IgD-negative memory B cell (primary cell): ENCODE data around the gene DVL2. TPM values are rescaled to one million over a fixed set of nuclear protein-coding genes. Genes with fewer than 3 reads are reported as not detected.
"Not testable (repeated sequence)": the region's sequence is repeated elsewhere in the genome, so short reads cannot be mapped to it uniquely, and the experiment has no call there.

Source experiments
- H3K27ac Mint-ChIP-seq, 3 donors: one replicate each; pipeline ENCODE4 v1.8.0; 2020 to 2022; ENCODE audit warnings: mild to moderate bottlenecking in 3 of 3, mixed read lengths in 3 of 3, moderate library complexity in 1 of 3
- H3K27me3 Mint-ChIP-seq: one replicate; pipeline ENCODE4 v1.8.0; 2021; ENCODE audit warnings: mixed read lengths
- H3K36me3 Mint-ChIP-seq: one replicate; pipeline ENCODE4 v1.8.0; 2020; ENCODE audit warnings: mild to moderate bottlenecking, mixed read lengths
- H3K4me1 Mint-ChIP-seq, 3 donors: one replicate each; pipeline ENCODE4 v1.8.0; 2020 to 2022; ENCODE audit warnings: mixed read lengths in 3 of 3, mild to moderate bottlenecking in 1 of 3
- H3K4me3 Mint-ChIP-seq, 4 donors: one replicate each; pipeline ENCODE4 v1.8.0; 2020 to 2022; ENCODE audit warnings: mild to moderate bottlenecking in 4 of 4, mixed read lengths in 4 of 4, moderate library complexity in 3 of 4
- H3K9me3 Mint-ChIP-seq, 3 donors: one replicate each; pipeline ENCODE4 v1.8.0; 2020 to 2021; ENCODE audit warnings: mixed read lengths in 3 of 3, mild to moderate bottlenecking in 1 of 3
- polyA plus RNA-seq: library from polyadenylated mRNA; unstranded; fragments of 300-500 nt; fragmentation: Illumina TruSeq; gene quantifications from one replicate; pipeline ENCODE4 v1.2.3, GENCODE V29; 2021

The DVL2 gene
- polyA plus RNA-seq, 1 donor from 2014 or later, result 32.3 TPM

DNA sequence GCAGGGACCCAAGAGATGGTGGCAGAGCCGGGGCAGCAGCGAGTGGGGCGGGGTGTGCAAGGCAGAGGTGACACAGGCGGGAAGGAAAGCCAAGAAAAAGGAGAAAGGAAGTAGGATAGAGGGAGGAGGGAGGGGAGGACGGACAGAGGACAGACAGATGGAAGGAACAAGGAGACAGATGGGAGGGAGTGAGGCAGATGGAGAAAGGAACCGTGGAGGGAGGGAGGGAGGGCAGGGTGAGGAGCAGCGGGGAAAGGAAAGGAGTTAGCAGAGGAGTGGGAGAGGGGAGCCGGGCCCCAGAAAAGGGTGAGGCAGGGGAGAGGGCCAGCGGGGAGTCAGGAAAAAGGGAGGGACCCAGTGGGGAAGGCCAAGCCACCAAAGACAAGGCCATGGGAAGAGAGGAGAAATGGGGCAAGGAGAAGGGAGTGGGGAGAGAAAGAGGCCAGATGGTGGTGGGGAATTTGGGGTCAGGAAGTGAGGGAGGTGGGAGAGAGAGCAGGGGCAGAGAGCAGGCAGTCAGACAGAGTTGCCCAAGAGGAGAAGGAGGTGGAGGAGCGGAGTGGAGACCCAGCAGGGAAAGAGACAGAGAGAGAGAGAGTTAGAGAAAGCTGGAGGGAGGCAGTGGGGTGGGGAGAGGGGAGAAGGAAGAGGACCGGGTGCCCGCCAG, 41.9 kb downstream of the DVL2 start:
- H3K9me3 Mint-ChIP-seq, result peaks cover 0 to 2% (median 0%) of the 10 kb centered on the region in 3 donors
- no peaks in the 10 kb centered on the region for H3K4me1 Mint-ChIP-seq
- peaks cover 1% of the 10 kb centered on the region for H3K36me3 Mint-ChIP-seq
- H3K27ac Mint-ChIP-seq, result no peak overlapping the region
- no peaks in the 10 kb centered on the region for H3K27me3 Mint-ChIP-seq
- H3K4me3 Mint-ChIP-seq, result no peak overlapping the region

DNA sequence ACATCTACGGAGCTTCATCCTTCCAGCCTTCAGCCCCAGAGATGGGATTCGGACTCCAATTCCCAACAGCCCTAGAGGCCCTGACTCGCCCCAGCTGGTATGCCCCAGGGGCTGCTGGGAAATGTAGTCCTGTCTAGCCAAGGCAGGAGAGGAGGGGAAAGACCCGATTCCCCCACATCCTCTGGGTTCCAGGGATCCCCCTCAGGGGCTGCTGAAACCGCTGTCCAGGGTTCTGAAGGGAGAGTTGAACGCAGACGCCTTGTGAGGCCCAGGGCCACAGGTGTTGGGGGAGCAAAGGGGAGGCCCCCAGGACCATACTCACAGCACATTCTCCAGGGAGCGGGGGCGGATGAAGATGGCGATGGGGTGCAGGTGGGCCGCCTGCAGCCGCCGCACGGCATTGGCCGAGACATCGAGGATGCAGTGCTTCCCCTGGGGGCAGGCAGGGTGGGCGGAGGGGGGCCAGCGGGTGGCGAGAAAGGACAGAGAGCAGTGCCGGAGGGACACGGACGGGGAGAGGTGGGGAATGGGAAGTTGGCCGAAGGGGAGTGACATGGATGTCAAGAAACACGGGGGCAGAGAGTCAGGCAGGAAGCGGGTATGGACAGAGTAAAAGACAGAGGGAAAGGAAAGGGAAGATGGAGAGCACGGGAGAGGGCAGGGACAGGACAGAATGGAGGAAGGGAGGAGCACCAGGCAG, 42.6 kb downstream of the DVL2 start:
- Mint-ChIP-seq H3K27ac (no peak overlapping the region), H3K9me3 (peaks cover 0 to 2% (median 0%) of the 10 kb centered on the region in 3 donors), H3K4me3 (no peak overlapping the region), H3K36me3 (peaks cover 1% of the 10 kb centered on the region), H3K27me3 (no peaks in the 10 kb centered on the region), H3K4me1 (no peaks in the 10 kb centered on the region)

DNA sequence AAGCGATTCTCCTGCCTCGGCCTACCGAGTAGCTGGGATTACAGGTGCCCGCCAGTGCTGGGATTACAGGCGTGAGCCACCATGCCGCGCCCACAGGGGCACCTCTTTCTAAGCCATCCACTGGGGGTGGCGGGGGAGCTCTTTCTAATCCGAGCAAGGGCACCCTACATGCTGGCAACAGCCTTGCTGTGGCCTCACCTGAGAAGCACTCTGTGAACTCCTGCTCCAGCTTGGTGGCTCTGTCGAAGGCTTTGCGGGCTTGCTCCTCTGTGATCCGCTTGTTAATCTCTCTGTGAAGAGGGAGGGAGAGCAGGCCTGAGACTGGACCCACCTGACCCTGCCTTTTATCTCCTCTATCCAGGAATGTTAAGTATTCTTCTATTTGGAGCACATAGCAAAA, 43.2 kb downstream of the DVL2 start:
- H3K27ac Mint-ChIP-seq, result no peak overlapping the region
- H3K9me3 Mint-ChIP-seq, result peaks cover 0 to 2% (median 0%) of the 10 kb centered on the region in 3 donors
- H3K27me3 Mint-ChIP-seq, result no peaks in the 10 kb centered on the region
- H3K4me1 Mint-ChIP-seq, result peaks cover 0 to 4% (median 0%) of the 10 kb centered on the region in 3 donors
- peaks cover 1% of the 10 kb centered on the region for H3K36me3 Mint-ChIP-seq
- no peak overlapping the region for H3K4me3 Mint-ChIP-seq

DNA sequence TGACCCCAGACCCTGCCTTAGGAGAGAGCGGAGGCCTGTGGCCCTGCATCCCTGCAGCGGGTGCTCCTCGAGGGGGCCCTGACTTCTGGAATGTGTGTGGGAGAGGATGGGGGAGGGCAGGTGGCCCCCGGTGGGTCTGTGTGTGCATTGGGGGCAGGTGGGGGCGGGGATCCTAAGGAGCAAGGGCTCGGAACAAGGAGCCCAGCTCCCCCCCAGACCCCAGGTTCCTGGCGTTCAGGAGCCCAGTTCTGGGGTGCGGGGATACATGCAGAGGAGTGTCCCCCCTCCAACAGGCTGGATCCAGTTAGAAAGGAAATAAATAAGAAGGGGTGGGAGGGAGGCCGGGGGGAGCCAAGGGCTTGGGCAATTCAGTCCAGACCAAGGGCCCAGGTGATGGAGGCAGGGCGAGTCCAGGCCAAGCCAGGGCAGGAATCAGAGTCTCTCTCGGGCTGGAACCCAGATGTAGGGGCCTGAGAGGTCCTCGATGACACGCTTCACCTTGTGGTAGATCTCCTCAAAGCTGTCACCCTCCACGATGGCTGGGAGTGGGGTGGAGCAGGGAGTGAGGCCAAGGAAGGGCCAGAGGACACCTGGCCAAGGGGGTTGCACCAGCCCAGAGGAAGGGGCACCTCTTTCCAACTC, 43.9 kb downstream of the DVL2 start:
- no peak overlapping the region for H3K27ac Mint-ChIP-seq
- H3K27me3 Mint-ChIP-seq, result no peaks in the 10 kb centered on the region
- H3K4me3 Mint-ChIP-seq, result no peak overlapping the region
- peaks cover 0 to 2% (median 0%) of the 10 kb centered on the region in 3 donors for H3K9me3 Mint-ChIP-seq
- H3K4me1 Mint-ChIP-seq, result peaks cover 0 to 4% (median 0%) of the 10 kb centered on the region in 3 donors
- peaks cover 1% of the 10 kb centered on the region for H3K36me3 Mint-ChIP-seq

DNA sequence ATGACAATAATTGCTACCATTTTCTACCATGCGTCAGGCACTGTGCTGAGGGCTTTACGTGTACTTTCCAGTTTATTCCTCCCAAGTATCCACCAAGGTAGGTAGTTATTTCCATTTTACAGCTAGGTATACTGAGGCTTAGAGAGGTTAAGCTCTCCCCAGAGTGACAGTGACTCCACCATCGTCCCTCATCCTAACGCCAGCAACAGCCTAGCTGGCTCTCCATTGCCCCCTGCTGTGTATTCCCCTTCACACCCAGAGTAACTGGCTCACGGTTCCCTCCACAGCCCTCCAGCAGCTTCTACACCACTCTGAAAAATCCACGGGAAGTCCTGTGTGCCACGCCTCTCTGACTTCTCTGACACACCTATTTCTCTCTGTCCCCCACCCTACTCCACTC, 48.1 kb downstream of the DVL2 start:
- Mint-ChIP-seq H3K27ac (no peak overlapping the region), H3K4me1 (peaks cover 0 to 4% (median 4%) of the 10 kb centered on the region in 3 donors), H3K9me3 (no peaks in the 10 kb centered on the region), H3K4me3 (no peak overlapping the region), H3K36me3 (peaks cover 1% of the 10 kb centered on the region), H3K27me3 (no peaks in the 10 kb centered on the region)

DNA sequence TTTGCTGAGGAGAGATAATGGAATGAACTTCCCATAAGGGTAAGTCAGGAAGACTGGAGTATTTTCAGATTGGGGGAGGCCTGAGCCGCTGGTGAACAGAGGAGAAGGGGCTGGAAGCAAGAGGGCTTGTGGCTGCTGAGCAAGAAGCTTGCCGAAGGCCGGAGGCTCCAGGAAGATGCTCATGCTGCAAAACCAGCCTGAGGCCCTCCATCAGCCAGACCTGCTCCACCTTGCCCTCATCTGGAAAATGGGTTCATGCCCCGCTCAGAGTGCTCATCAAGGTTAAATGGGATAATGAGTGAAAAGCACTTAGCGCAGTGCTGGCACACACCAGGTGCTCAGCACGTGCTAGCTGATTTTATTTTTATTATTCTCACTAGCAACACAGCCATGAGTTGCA, 49.7 kb downstream of the DVL2 start:
- no peaks in the 10 kb centered on the region for H3K27me3 Mint-ChIP-seq
- H3K27ac Mint-ChIP-seq, result no peak overlapping the region
- no peaks in the 10 kb centered on the region for H3K9me3 Mint-ChIP-seq
- H3K36me3 Mint-ChIP-seq, result peaks cover 1% of the 10 kb centered on the region
- no peak overlapping the region for H3K4me3 Mint-ChIP-seq
- peaks cover 0 to 4% (median 4%) of the 10 kb centered on the region in 3 donors for H3K4me1 Mint-ChIP-seq

DNA sequence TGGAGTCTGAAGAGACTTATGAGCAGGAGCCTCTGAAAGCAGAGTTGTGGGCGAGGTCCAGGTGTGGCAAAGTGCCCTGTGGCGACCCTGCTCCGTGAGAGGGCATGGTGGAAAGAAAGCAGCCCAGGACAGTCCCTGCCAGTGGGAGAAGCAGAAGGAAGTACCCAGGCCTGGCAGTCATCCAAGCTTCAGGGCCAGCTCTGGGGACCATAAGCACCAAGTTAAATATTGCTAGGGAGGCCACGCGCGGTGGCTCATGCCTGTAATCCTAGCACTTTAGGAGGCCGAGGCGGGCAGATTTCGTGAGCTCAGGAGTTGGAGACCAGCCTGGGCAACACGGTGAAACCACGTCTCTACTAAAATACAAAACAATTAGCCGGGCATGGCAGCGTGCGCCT, 50.2 kb downstream of the DVL2 start:
- Mint-ChIP-seq H3K4me3 (no peak overlapping the region), H3K9me3 (no peaks in the 10 kb centered on the region)

DNA sequence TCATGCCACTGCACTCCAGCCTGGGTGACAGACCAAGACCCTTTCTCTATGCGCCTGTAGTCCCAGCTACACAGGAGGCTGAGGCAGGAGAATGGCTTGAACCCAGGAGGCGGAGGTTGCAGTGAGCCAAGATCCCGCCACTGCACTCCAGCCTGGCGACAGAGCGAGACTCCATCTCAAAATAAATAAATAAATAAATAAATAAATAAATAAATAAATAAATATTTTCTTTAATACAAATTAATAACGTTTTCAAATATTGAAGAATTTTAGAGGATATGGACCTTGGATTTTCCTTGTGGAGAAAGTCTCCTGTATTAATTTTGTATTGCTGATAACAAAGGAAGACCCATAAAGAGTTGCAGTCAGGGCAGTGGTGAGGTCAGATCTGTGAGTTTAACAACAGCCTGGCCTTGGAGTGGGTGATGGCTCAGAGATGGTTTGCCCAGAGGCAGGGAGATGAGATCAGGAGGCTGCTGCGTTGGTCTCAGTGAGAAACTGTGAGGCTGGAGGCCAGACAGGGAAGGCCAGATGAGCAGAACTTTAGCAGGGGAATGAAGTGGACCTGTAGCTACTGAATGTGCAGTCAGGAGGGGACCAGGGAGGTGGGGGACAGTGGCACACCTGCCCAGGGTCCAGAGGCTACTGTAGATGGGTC, 50.8 kb downstream of the DVL2 start:
- Mint-ChIP-seq H3K4me1 (peaks cover 0 to 4% (median 4%) of the 10 kb centered on the region in 3 donors), H3K4me3 (no peak overlapping the region), H3K9me3 (no peaks in the 10 kb centered on the region), H3K27ac (no peak overlapping the region), H3K36me3 (peaks cover 1% of the 10 kb centered on the region), H3K27me3 (peaks cover 2% of the 10 kb centered on the region)

More for the DNA sequence above, 50.2 kb downstream of the DVL2 start:
- H3K36me3 Mint-ChIP-seq, result peaks cover 1% of the 10 kb centered on the region
- H3K27me3 Mint-ChIP-seq, result peaks cover 1% of the 10 kb centered on the region
- no peak overlapping the region for H3K27ac Mint-ChIP-seq
- H3K4me1 Mint-ChIP-seq, result peaks cover 0 to 4% (median 4%) of the 10 kb centered on the region in 3 donors

DNA sequence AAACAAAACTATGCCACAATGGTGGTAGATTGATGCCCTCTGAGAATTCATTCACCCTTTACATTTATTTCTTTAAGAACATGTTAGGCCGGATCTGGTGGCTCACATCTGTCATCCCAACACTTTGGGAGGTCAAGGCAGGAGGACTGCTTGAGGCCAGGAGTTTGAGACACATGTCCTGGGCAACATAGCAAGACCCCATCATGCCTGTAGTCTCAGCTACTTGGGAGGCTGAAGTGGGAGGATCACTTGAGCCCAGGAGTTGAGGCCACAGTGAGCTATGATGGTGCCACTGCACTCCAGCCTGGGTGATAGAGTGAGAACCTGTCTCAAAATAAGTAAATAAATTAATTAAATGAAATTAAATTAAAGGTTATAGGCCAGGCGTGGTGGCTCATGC, 52.2 kb downstream of the DVL2 start:
- H3K4me3 Mint-ChIP-seq, H3K9me3 Mint-ChIP-seq, H3K36me3 Mint-ChIP-seq, H3K27ac Mint-ChIP-seq: not testable (repeated sequence)
- Mint-ChIP-seq H3K4me1 (peaks cover 6 to 12% (median 11%) of the 10 kb centered on the region in 3 donors), H3K27me3 (peaks cover 15% of the 10 kb centered on the region)

DNA sequence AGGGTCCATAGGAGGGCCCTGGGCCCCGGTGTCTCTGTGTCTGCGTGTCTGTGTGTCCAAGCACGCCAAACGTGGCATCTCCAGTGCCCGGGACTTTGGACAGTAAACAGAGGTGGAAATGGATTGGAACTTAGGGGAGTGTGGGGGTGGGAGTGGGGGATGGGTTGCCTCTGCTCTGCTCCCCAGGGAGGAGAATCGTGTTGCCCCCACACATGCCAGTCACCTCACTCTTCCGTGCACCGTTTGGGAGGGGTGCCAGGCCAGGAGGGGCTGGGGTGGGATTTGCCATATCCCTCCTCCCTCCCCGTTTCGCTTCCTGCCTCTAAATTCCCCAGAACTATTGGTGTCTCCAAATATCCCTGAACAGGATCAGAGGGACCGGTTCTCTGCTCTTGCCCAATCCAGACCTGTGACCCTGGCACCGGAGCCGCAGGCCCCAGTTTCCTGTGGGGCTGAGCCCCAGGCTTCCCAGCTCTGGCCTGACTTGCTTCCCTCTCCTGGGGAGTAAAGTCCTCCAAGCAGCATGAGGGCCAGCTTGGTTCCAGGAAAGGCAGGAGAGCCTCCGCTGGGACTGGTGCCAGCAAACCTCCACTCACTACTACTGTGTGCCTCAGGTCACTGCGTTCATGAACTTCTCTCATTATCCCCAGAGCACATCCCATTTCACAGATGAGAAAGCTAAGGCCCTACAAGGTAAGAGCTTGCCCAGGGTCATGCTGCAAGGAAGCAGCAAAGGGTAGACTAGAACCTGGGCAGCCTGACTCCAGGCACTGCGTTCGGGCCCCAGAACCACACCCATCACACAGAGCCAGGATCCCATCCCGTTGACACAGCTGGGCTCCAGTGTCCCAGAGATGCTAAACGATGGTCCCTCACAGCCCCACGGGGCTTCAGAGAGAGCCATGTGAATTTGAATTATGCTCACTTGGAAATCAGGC, 54.7 kb downstream of the DVL2 start, which contains the start of gene ASGR1:
Gene ASGR1, minus strand, starts transcription at position 54 of the 938 bp plus-strand sequence. CDS start 807 bp downstream, outside the sequence.
- no peak within 1 kb of the TSS for H3K4me3 Mint-ChIP-seq

DNA sequence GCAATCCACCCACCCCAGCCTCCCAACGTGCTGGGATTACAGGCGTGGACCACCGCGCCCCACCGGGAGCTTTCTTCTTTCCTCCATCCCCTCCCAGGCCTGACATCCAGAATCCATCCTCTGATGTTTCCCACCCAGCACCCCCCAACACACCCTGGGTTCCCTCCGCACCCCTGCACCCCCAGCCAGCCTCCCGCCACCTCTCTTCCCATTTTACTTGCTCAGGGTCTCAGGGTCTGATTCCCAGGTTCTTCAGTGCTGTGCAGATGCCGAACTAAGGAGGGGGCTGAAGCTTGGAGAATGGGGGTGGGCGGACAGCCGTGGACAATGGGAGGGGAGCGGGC, 55.4 kb downstream of the DVL2 start:
- Mint-ChIP-seq H3K9me3 (no peaks in the 10 kb centered on the region), H3K4me1 (peaks cover 6 to 10% (median 9%) of the 10 kb centered on the region in 3 donors), H3K4me3 (no peak overlapping the region), H3K27ac (no peak overlapping the region), H3K27me3 (peaks cover 15% of the 10 kb centered on the region), H3K36me3 (peaks cover under 1% of the 10 kb centered on the region)

More for the DNA sequence above, 54.7 kb downstream of the DVL2 start, which contains the start of gene ASGR1:
- Mint-ChIP-seq H3K27me3 (peaks cover 15% of the 10 kb centered on the region), H3K9me3 (no peaks in the 10 kb centered on the region), H3K27ac (no peak within 1 kb of the TSS), H3K36me3 (peaks cover 1% of the 10 kb centered on the region), H3K4me1 (peaks cover 6 to 11% (median 9%) of the 10 kb centered on the region in 3 donors)

DNA sequence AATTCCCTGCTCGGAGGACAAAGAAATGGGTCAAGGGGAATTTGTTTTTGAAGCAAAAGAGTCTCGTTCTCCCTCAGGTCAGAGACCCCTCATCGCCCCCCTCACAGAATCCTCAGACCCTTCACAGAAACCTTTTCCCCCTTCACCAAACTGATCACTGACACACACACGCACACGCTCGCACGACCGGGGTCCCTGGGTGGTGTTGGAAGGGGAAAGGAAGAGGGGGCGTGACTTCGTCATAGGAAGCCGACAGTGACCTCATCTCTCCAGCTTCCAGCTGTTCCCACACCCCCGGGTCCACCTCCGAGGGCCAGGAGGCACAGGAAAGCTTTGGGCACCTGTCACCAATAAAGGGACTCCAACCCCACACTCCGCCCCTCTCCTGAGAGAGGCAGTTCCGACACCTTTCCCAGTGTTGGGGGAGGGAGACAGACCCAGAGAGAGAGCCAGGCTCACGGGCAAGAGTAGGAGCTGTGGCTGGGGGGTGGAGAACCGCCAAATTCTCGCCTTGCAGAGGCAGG, 56.3 kb downstream of the DVL2 start:
- H3K27ac Mint-ChIP-seq, result no peak overlapping the region
- H3K4me3 Mint-ChIP-seq, result peak overlapping the region in 2 of 4 donors; percentile 42 to 54
- peaks cover 15% of the 10 kb centered on the region for H3K27me3 Mint-ChIP-seq
- no peaks in the 10 kb centered on the region for H3K36me3 Mint-ChIP-seq
- no peaks in the 10 kb centered on the region for H3K9me3 Mint-ChIP-seq
- H3K4me1 Mint-ChIP-seq, result peaks cover 6 to 9% (median 7%) of the 10 kb centered on the region in 3 donors

DNA sequence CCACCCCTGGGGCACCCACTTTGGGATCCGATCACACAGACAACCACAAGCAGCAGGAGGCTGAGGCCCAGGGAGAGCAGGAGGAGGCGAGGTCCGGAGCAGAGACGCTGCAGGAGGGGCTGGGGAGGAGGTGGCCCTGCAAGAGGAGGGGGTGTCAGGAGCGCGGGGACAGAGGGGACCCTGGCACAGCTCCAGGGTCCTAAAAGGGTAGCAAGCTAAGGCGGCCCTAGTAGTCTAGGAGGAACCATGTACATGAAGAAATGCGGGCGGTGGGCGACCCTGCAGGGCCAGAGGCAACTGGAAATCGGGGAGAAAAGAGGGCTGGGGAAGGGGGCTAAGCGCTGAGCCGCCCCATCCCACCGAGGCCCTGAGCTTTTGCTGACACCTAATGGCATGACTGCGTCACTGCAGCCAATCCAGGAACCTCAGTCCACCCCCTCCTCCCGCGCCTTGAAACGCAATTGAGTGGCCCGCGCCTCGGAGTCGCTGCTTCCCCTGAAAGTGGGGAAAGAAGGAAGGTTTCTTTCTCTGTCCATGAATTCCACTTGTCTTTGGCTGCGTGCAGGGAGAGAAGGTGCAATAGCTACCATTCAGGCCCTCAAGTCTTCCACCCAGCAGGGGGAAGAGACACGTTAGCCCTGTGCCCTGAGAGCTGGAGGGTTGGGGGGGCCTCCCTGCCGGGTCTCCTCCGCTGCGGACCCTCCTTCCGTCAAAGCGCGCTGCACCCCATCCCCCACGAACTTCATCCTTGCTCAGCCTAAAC, 56.9 kb downstream of the DVL2 start:
- Mint-ChIP-seq H3K9me3 (no peaks in the 10 kb centered on the region), H3K27me3 (peaks cover 16% of the 10 kb centered on the region), H3K4me1 (peaks cover 6 to 9% (median 7%) of the 10 kb centered on the region in 3 donors), H3K36me3 (no peaks in the 10 kb centered on the region), H3K27ac (peak overlapping the region in 1 of 3 donors; percentile 31), H3K4me3 (peak overlapping the region in 3 of 4 donors; percentile 54 to 72 (median 65))
